T-helper 17 cell (primary cell): ENCODE data around the gene RALB. TPM values are rescaled to one million over a fixed set of nuclear protein-coding genes. Genes with fewer than 3 reads are reported as not detected.
"Not testable (repeated sequence)": the region's sequence is repeated elsewhere in the genome, so short reads cannot be mapped to it uniquely, and the experiment has no call there.

Experiments used
- ATAC-seq: fragments of 150-1000 bp; cut with Tn5 transposase; 2 replicates; pipeline ENCODE4 v1.10.0; 2021; ENCODE audit warnings: mild to moderate bottlenecking, moderate library complexity
- DNase-seq, 3 donors: peaks; one replicate each; pipeline versions ENCODE4 v3.0.0 to v3.0.0-alpha.2; 2020 to 2021
- H3K9me3 ChIP-seq: one replicate; pipeline ENCODE4 v1.7.0; 2013; ENCODE audit warnings: low read length, mild to moderate bottlenecking; ENCODE audit not compliant: control insufficient read depth, poor library complexity, severe bottlenecking
- H3K27ac Mint-ChIP-seq: one replicate; pipeline ENCODE4 v1.8.0; 2022; ENCODE audit warnings: mild to moderate bottlenecking, moderate library complexity, mixed read lengths
- H3K27me3 Mint-ChIP-seq: one replicate; pipeline ENCODE4 v1.8.0; 2022; ENCODE audit warnings: mixed read lengths
- H3K36me3 Mint-ChIP-seq: one replicate; pipeline ENCODE4 v1.8.0; 2022; ENCODE audit warnings: low read depth, mixed read lengths
- H3K4me1 Mint-ChIP-seq: one replicate; pipeline ENCODE4 v1.8.0; 2022; ENCODE audit warnings: mild to moderate bottlenecking, mixed read lengths
- H3K4me3 Mint-ChIP-seq: one replicate; pipeline ENCODE4 v1.8.0; 2022; ENCODE audit warnings: mild to moderate bottlenecking, moderate library complexity, mixed read lengths
- total RNA-seq, 4 donors: library from RNA in 2 of 4; stranded (reverse) in 2 of 4; gene quantifications; one replicate each; pipeline ENCODE4 v1.2.3 and lab custom pipeline; 2022 to 2026

RALB gene
- total RNA-seq, 2 donors from 2014 or later: 17.5 to 20.2 TPM

DNA sequence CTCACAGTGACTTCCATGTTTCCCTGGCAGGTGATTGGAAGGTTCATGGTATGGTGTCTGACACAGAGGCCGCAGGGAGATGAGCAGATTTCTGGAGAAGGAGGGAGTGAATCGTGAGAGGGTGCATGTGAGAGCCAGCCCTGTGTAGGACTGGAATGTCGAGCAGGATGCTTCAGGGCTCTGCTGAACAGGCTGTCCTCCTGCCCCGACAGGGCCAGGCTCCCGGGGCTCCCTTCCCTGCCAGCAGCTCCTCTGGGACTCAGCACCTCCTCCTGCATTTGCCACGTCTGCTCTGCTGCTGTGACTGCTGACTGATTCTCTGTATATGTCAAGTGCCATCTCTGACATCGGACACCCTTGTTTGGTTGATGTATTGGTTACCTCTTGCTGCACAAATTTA lies 54.8 kb downstream of the RALB start:
- Mint-ChIP-seq H3K27me3 (no peaks in the 10 kb centered on the region), H3K27ac (no peak overlapping the region), H3K36me3 (peaks cover 13% of the 10 kb centered on the region), H3K4me3 (no peak overlapping the region), H3K4me1 (peaks cover 8% of the 10 kb centered on the region)
- ATAC-seq (no peak), DNase-seq (no peak)
- no peaks in the 10 kb centered on the region for H3K9me3 ChIP-seq

GRCh38 chr2:120308038-120308910 lies 55.6 kb downstream of the RALB start:
- DNase-seq (no peak), ATAC-seq (no peak)
- Mint-ChIP-seq H3K27me3 (no peaks in the 10 kb centered on the region), H3K27ac (no peak overlapping the region), H3K4me1 (peaks cover 5% of the 10 kb centered on the region), H3K4me3 (no peak overlapping the region), H3K36me3 (peaks cover 8% of the 10 kb centered on the region)
- no peaks in the 10 kb centered on the region for H3K9me3 ChIP-seq

DNA sequence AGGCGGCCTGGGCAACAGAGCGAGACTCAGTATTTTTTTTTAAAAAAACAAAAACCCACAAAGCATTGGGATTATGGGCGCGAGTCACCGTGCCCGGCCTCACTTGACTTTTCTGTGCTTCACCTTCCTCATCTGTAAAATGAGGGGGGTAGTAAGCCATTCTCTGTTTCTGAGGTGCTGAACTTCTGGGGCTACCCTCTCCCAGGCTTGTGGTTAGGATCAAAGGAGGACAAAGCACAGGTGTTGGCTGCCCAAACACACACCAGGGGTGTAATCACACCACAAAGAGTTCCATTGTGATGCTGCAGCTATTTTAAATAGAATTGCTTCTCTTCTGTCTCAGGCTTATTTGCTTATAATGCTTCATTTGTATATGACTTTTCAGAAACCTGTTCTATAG lies 57.5 kb downstream of the RALB start:
- Mint-ChIP-seq H3K27ac (no peak overlapping the region), H3K4me1 (peaks cover 11% of the 10 kb centered on the region), H3K4me3 (no peak overlapping the region), H3K36me3 (peaks cover 3% of the 10 kb centered on the region), H3K27me3 (no peaks in the 10 kb centered on the region)
- ATAC-seq (no peak), DNase-seq (no peak)
- H3K9me3 ChIP-seq: no peaks in the 10 kb centered on the region

- H3K9me3 ChIP-seq, H3K4me3 Mint-ChIP-seq, ATAC-seq, H3K27ac Mint-ChIP-seq, DNase-seq, H3K27me3 Mint-ChIP-seq, H3K36me3 Mint-ChIP-seq: not testable (repeated sequence)
- H3K4me1 Mint-ChIP-seq: peaks cover 11% of the 10 kb centered on the region
Measured at GRCh38 chr2:120310841-120311240, 58.2 kb downstream of the RALB start.

DNA sequence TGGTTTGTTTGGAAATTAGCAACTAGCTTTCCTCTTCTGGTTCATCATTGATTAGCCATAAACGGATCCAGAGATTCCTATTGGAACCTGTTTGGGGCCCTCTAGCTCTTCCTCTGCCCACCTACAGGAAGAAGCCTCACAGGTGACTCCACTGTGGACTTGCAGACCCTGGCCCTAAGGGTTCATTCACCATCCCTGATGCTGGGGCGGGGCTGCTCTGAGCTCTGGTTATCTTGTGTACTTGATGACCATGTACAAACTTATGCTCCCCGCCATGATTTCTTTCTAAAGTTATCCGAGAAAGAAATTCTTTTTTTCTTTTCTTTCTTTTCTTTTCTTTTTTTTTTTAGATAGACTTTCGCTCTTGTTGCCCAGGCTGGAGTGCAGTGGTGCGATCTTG lies 59.4 kb downstream of the RALB start:
- ATAC-seq (no peak), DNase-seq (no peak)
- no peak overlapping the region for H3K4me3 Mint-ChIP-seq
- H3K4me1 Mint-ChIP-seq: peaks cover 11% of the 10 kb centered on the region
- H3K36me3 Mint-ChIP-seq: no peaks in the 10 kb centered on the region
- peak overlapping the region; percentile 81 for H3K27ac Mint-ChIP-seq
- no peaks in the 10 kb centered on the region for H3K27me3 Mint-ChIP-seq
- no peaks in the 10 kb centered on the region for H3K9me3 ChIP-seq

DNA sequence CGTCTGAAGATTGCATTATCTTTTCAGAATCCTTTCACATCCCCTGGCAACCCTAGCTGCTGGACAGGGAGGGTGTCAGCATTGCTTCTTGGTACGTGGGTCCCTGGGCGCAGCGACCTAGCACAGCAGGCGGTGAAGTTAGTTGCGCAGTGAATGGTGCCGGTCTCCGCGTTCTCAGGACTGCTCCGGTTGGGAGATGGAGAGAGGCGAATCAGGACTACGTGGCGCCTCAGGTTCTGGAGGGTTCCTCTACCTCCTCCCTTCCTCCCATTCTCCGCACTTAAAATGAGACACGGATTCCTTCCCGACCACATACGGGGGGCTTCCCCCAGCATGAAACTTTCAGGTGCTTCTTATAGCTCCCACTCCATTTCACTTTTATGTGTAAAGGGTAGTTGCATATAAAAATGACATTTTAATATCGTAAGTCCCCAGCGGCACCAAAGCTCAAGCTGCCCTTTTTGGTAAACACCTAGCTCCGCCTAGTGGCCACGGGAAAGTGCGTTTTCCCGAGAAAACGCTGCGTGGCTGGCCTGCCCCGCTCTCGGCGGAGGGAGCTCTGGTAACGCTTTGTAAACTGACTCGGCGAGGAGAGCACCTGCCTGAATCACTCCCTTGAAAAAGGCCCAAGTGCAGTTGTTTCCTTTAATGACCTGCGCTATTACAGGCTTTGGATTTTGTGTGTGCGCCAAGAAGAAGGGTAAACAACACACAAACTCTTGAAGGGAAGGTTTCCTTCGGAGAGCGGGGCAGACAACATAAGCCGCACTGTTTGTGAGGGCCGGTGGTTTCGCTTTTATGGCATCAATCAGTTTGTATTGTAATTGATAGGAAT lies 60.4 kb downstream of the RALB start:
- DNase-seq: peak; percentile 34 to 64 (median 40)
- ATAC-seq: peak; percentile 83
- Mint-ChIP-seq H3K36me3 (no peaks in the 10 kb centered on the region), H3K27ac (peak overlapping the region; percentile 81), H3K4me3 (peak overlapping the region; percentile 63), H3K4me1 (peaks cover 11% of the 10 kb centered on the region), H3K27me3 (peaks cover 1% of the 10 kb centered on the region)
- H3K9me3 ChIP-seq: no peaks in the 10 kb centered on the region

GRCh38 chr2:120313695-120314615 lies 61.3 kb downstream of the RALB start:
- H3K9me3 ChIP-seq: no peaks in the 10 kb centered on the region
- H3K4me1 Mint-ChIP-seq: peaks cover 11% of the 10 kb centered on the region
- H3K36me3 Mint-ChIP-seq: no peaks in the 10 kb centered on the region
- H3K27ac Mint-ChIP-seq: peak overlapping the region; percentile 88
- no peak for ATAC-seq
- peaks cover 4% of the 10 kb centered on the region for H3K27me3 Mint-ChIP-seq
- H3K4me3 Mint-ChIP-seq: no peak overlapping the region
- DNase-seq: no peak

- peaks cover 4% of the 10 kb centered on the region for H3K27me3 Mint-ChIP-seq
- H3K9me3 ChIP-seq: no peaks in the 10 kb centered on the region
- ATAC-seq: peak; percentile 45
- peak overlapping the region; percentile 88 for H3K27ac Mint-ChIP-seq
- peak overlapping the region; percentile 84 for H3K4me3 Mint-ChIP-seq
- no peak for DNase-seq
- H3K4me1 Mint-ChIP-seq: peaks cover 11% of the 10 kb centered on the region
- no peaks in the 10 kb centered on the region for H3K36me3 Mint-ChIP-seq
Measured at GRCh38 chr2:120314690-120315366, 62.2 kb downstream of the RALB start.

DNA sequence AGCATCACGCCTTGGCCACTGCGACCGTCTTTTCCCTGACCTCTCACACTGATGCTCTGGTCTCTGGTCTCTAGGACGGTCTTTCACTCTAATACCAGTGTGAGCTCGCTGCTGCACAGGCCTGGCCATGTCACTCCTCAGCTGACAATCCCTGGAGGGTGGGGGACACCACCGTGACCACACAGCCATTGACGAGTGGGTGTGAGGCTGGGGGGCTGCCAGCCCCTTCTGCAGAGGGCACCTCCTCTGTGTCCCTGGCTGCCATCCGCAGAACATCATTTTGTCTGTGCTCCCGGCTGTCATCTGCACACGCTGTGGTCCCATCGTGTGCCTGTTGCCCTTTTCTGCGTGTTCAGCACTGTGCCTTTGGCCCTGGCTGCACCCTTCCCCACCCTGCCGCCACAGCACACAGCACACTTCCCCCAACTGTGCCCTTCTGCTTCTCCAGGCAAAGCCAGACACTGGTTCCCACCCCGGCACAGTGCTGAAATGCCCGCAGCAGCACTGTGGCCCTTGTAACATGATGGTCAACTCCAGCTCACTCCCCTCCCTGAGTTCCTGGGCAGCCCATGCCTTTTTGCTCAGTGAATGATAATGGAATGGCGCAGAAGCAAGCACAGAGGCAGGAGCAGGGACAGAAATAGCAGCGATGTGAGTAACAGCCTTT lies 62.8 kb downstream of the RALB start:
- Mint-ChIP-seq H3K27me3 (peaks cover 4% of the 10 kb centered on the region), H3K4me3 (peak overlapping the region; percentile 84), H3K27ac (peak overlapping the region; percentile 88), H3K4me1 (peaks cover 11% of the 10 kb centered on the region), H3K36me3 (no peaks in the 10 kb centered on the region)
- DNase-seq (no peak), ATAC-seq (no peak)
- H3K9me3 ChIP-seq: no peaks in the 10 kb centered on the region

DNA sequence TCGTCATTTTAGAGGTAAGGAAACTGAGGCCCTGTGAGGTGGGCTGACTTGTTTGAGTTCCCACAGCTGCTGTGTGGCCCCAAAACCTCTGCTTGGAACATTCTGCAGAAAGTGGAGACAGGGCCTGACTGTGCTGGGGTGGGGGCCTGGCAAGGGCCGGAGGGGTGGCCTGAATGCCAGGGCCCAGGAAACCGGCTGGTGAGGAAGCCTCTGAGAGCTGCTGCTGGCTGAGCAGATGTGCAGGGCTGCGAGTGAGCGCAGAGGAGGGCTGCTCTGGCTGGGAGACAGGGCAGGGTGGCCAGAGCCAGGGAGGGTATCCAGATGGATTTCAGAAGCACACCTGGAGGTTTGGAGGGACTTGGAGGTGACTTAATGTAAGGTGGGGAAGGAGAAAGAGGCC lies 63.4 kb downstream of the RALB start:
- H3K27ac Mint-ChIP-seq: no peak overlapping the region
- H3K9me3 ChIP-seq: no peaks in the 10 kb centered on the region

DNA sequence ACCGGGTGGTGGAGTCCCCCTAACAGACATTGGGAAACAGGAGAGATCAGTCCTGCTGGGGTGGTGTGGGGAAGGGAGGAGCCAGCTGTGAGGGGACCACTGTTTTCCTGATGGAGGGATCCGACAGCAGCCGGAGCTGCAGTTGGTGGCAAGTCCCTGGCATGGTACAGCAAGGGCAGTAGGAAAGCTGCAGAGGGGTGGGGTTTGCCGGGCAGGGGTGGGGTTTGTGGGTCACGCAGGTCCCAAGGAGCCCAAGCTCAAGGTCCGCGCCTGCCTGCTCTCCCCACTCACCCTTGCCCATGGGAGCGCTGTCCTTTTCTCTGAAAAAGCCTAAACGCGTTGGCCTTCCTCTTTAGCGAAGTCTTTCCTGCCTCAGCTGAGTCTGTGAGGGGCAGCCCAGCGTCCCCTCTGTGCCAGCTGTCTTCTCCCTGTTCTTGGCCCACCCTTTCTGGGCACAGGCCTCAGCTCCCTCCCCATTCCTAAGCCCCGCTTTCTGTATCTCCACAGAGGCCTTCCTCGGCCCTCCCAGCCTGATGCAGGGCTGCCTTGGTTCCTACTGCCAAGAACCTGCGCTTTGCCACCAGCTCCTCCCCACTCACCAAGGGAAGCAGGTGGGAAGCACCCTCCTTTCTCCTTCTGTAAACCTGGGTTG lies 64.0 kb downstream of the RALB start:
- DNase-seq: no peak
- Mint-ChIP-seq H3K27me3 (peaks cover 4% of the 10 kb centered on the region), H3K4me3 (no peak overlapping the region), H3K27ac (no peak overlapping the region), H3K4me1 (peaks cover 11% of the 10 kb centered on the region), H3K36me3 (no peaks in the 10 kb centered on the region)
- no peak for ATAC-seq
- H3K9me3 ChIP-seq: no peaks in the 10 kb centered on the region

More for the DNA sequence above, 63.4 kb downstream of the RALB start:
- peaks cover 11% of the 10 kb centered on the region for H3K4me1 Mint-ChIP-seq
- H3K27me3 Mint-ChIP-seq: peaks cover 4% of the 10 kb centered on the region
- H3K36me3 Mint-ChIP-seq: no peaks in the 10 kb centered on the region
- no peak for DNase-seq
- no peak for ATAC-seq
- no peak overlapping the region for H3K4me3 Mint-ChIP-seq

DNA sequence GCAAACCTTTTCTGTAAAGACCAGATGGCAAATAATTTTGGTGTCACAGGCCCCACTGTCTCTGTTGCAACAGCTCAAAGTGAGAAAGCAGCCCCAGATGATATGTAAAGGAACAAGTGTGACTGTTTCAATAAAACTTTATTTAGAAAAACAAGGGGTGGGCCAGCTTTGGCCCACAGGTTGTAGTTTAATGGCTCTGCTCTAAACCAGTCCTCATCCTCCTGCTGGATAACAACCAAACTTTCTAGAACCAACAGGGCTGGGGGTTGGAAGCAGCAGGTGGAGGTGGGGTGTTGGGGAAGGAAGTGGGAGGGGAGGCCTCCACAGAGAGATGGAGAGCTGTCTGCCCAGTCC lies 64.5 kb downstream of the RALB start:
- Mint-ChIP-seq H3K4me1 (peaks cover 11% of the 10 kb centered on the region), H3K27me3 (peaks cover 4% of the 10 kb centered on the region), H3K36me3 (no peaks in the 10 kb centered on the region), H3K27ac (no peak overlapping the region), H3K4me3 (no peak overlapping the region)
- DNase-seq: no peak
- ATAC-seq: no peak
- H3K9me3 ChIP-seq: no peaks in the 10 kb centered on the region
